Measurements from ENCODE around the gene GULP1.

Gene GULP1

GRCh38 chr2:188338463-188338862, 46.8 kb downstream of the GULP1 start:
- no peak for DNase-seq (ENCODE audit: low spot score)
- CTCF ChIA-PET = no interaction called here
- no peak for TF ChIP-seq CTCF (conservative IDR thresholded peaks at IDR 0.05; ENCODE audit: low read depth)
- no peak overlapping the region for H3K27ac ChIP-seq
- POLR2A ChIA-PET (ENCODE audit: low non-redundant PET) = no interaction called here

GRCh38 chr2:188340257-188340656, 48.6 kb downstream of the GULP1 start:
- no peak for DNase-seq (ENCODE audit: low spot score)
- ChIA-PET CTCF (interaction anchor here (0.6 to 0.7 kb wide), 3 partner anchors 11 to 209 kb away, joined by 3 read pairs; no protein-coding TSS in a partner anchor), POLR2A (ENCODE audit: low non-redundant PET) (no interaction called here)
- no peak overlapping the region for H3K27ac ChIP-seq
- no peak for TF ChIP-seq CTCF (conservative IDR thresholded peaks at IDR 0.05; ENCODE audit: low read depth)

GRCh38 chr2:188345020-188345419, 53.3 kb downstream of the GULP1 start:
- DNase-seq (ENCODE audit: low spot score) = no peak
- TF ChIP-seq CTCF (conservative IDR thresholded peaks at IDR 0.05; ENCODE audit: low read depth) = no peak
- H3K27ac ChIP-seq = no peak overlapping the region
- POLR2A ChIA-PET (ENCODE audit: low non-redundant PET) = no interaction called here
- CTCF ChIA-PET = interaction anchor here (0.7 kb wide), 1 partner anchor 636 kb away, joined by 3 read pairs; no protein-coding TSS in a partner anchor

- H3K27ac ChIP-seq = no peak overlapping the region
- ChIA-PET POLR2A (ENCODE audit: low non-redundant PET) (no interaction called here), CTCF (interaction anchor here (0.7 kb wide), 1 partner anchor 636 kb away, joined by 3 read pairs; no protein-coding TSS in a partner anchor)
- no peak for DNase-seq (ENCODE audit: low spot score)
- no peak for TF ChIP-seq CTCF (conservative IDR thresholded peaks at IDR 0.05; ENCODE audit: low read depth)
Measured at GRCh38 chr2:188345426-188345825, 53.8 kb downstream of the GULP1 start.

- no peak overlapping the region for H3K27ac ChIP-seq
- no peak for DNase-seq (ENCODE audit: low spot score)
- POLR2A ChIA-PET (ENCODE audit: low non-redundant PET) = no interaction called here
- TF ChIP-seq CTCF (conservative IDR thresholded peaks at IDR 0.05; ENCODE audit: low read depth) = no peak
- CTCF ChIA-PET = no interaction called here
Measured at GRCh38 chr2:188345831-188346458, 54.3 kb downstream of the GULP1 start.

GRCh38 chr2:188349019-188349418, 57.3 kb downstream of the GULP1 start:
- ChIA-PET POLR2A (ENCODE audit: low non-redundant PET) (no interaction called here), CTCF (no interaction called here)
- DNase-seq (ENCODE audit: low spot score) = no peak
- TF ChIP-seq CTCF (conservative IDR thresholded peaks at IDR 0.05; ENCODE audit: low read depth) = no peak
- no peak overlapping the region for H3K27ac ChIP-seq

Data from RWPE1 (cell line).